IPS-18c (cell line): ENCODE results near the gene CPSF3.
"Not testable (repeated sequence)": the region's sequence is repeated elsewhere in the genome, so short reads cannot be mapped to it uniquely, and the experiment has no call there.

ENCODE experiments used
- H3K4me3 ChIP-seq: 2 replicates; pipeline ENCODE4 v1.7.0; 2013; ENCODE audit warnings: low read depth, mild to moderate bottlenecking, low read length, moderate library complexity; ENCODE audit not compliant: insufficient read depth
- H3K9me3 ChIP-seq: one replicate; pipeline ENCODE4 v1.6.1; 2013; ENCODE audit warnings: mild to moderate bottlenecking, low read length, moderate library complexity; ENCODE audit not compliant: control insufficient read depth, insufficient read depth

CPSF3 gene

GRCh38 chr2:9474361-9475057, 51.1 kb downstream of the CPSF3 start, which contains the start of gene IAH1:
TSS of gene IAH1 (plus strand) at chr2:9474551. CDS start at chr2:9474567, 16 bp downstream.
- Histone ChIP-seq H3K9me3 (peaks cover 5% of the 10 kb centered on the region), H3K4me3 (peak within 1 kb of the TSS; percentile 58)

DNA sequence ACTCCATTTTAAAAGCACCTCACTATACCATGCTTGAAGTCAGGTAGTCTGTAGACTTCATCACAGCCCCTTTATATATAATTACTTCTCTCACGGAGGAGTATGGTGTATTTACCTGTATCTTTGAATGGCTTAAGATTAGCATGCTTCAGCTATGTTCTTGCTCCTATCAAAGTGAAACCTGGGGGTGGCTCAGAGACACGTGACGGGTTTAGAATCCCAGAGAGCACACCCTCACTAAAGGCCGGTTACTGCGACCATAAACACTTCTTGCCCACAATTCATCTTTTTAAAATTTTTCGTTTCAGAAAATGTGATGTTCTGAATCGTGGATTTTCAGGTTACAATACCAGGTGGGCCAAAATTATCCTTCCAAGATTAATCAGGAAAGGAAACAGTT, 54.5 kb downstream of the CPSF3 start:
- peaks cover 5% of the 10 kb centered on the region for H3K9me3 ChIP-seq

GRCh38 chr2:9478526-9478925, 55.1 kb downstream of the CPSF3 start:
- peaks cover 5% of the 10 kb centered on the region for H3K9me3 ChIP-seq
- H3K4me3 ChIP-seq: no peak overlapping the region

More for the DNA sequence above, 54.5 kb downstream of the CPSF3 start:
- no peak overlapping the region for H3K4me3 ChIP-seq

GRCh38 chr2:9480157-9480556, 56.7 kb downstream of the CPSF3 start:
- Histone ChIP-seq H3K9me3 (peaks cover 5% of the 10 kb centered on the region), H3K4me3 (no peak overlapping the region)

GRCh38 chr2:9483107-9483506, 59.7 kb downstream of the CPSF3 start:
- no peaks in the 10 kb centered on the region for H3K9me3 ChIP-seq
- H3K4me3 ChIP-seq: no peak overlapping the region

- Histone ChIP-seq H3K9me3 (no peaks in the 10 kb centered on the region), H3K4me3 (no peak overlapping the region)
Measured at GRCh38 chr2:9484533-9484932, 61.1 kb downstream of the CPSF3 start.

- H3K4me3 ChIP-seq: no peak overlapping the region
- no peaks in the 10 kb centered on the region for H3K9me3 ChIP-seq
Measured at GRCh38 chr2:9488583-9489547, 65.4 kb downstream of the CPSF3 start.

- H3K4me3 ChIP-seq: no peak overlapping the region
- no peaks in the 10 kb centered on the region for H3K9me3 ChIP-seq
Measured at GRCh38 chr2:9490789-9491188, 67.3 kb downstream of the CPSF3 start.

- no peaks in the 10 kb centered on the region for H3K9me3 ChIP-seq
- no peak overlapping the region for H3K4me3 ChIP-seq
Measured at GRCh38 chr2:9492927-9493326, 69.5 kb downstream of the CPSF3 start.

DNA sequence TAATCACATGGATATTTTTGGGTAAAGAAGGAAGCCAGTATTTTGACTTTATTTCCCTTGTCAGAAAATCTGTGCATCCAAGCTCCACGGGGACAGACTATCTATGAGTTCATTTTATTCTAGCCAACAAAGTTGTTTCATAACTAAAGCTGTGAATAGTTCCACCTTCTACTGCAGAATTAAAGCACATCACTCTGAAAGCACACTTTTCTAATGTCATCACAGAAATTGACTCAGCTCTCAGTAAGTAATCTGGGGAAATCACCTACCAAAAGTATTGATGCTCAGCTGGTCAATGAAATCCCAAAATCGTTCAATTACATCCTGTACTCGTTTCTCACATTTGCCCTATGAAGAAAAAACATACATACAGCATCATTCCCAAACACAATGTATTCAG, 70.0 kb downstream of the CPSF3 start:
- H3K9me3 ChIP-seq: no peaks in the 10 kb centered on the region
- no peak overlapping the region for H3K4me3 ChIP-seq

- Histone ChIP-seq H3K4me3 (no peak overlapping the region), H3K9me3 (no peaks in the 10 kb centered on the region)
Measured at GRCh38 chr2:9494081-9494480, 70.6 kb downstream of the CPSF3 start.

DNA sequence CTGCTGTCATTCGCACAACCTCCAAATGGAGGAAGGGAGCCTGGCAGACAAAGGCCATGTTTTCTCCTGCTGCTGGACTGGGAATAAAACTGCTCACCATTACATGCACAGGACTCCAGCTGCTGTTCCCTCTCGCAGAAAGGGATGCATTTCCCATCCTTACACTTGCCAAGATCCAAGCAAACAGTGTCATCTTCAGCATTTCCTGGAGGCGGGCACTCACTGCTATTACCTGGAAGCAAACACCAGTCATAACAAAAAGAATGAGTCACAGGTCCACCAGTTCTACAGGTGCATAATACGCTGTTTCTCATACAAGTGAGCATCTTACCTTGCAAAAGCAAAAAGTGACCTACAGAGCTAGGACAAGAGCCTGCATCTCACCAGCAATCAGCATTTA, 73.6 kb downstream of the CPSF3 start:
- Histone ChIP-seq H3K4me3 (no peak overlapping the region), H3K9me3 (no peaks in the 10 kb centered on the region)

- no peaks in the 10 kb centered on the region for H3K9me3 ChIP-seq
Measured at GRCh38 chr2:9498210-9498609, 74.8 kb downstream of the CPSF3 start.

GRCh38 chr2:9508931-9509330, 85.5 kb downstream of the CPSF3 start:
- H3K9me3 ChIP-seq: peaks cover 2% of the 10 kb centered on the region

More at GRCh38 chr2:9498210-9498609, 74.8 kb downstream of the CPSF3 start:
- no peak overlapping the region for H3K4me3 ChIP-seq

GRCh38 chr2:9513946-9514345, 90.5 kb downstream of the CPSF3 start:
- H3K4me3 ChIP-seq, H3K9me3 ChIP-seq: not testable (repeated sequence)

More at GRCh38 chr2:9508931-9509330, 85.5 kb downstream of the CPSF3 start:
- no peak overlapping the region for H3K4me3 ChIP-seq

GRCh38 chr2:9517118-9517782, 93.8 kb downstream of the CPSF3 start:
- Histone ChIP-seq H3K9me3 (peaks cover 2% of the 10 kb centered on the region), H3K4me3 (no peak overlapping the region)

GRCh38 chr2:9518163-9518562, 94.7 kb downstream of the CPSF3 start:
- Histone ChIP-seq H3K9me3 (no peaks in the 10 kb centered on the region), H3K4me3 (no peak overlapping the region)
